Stimulated activated CD4-positive, alpha-beta T cell treated with anti-CD3 and anti-CD28 coated beads, Interleukin-2, amount 100 ng/mL, for 24 hours (primary cell): ENCODE measurements around the gene C16orf87.
"Not testable (repeated sequence)": the region's sequence is repeated elsewhere in the genome, so short reads cannot be mapped to it uniquely, and the experiment has no call there.

Experiments used
- DNase-seq, 2 donors: peaks; one replicate each; pipeline ENCODE4 v3.0.0-alpha.2; 2020

Gene C16orf87

GRCh38 chr16:46830902-46831647 is at the start of gene C16orf87:
C16orf87 (minus strand) TSS chr16:46831180; CDS start chr16:46831149, 31 bp downstream.
- peak; percentile 89 to 92 for DNase-seq

GRCh38 chr16:46875243-46875642 is 44.3 kb upstream of the C16orf87 start:
- DNase-seq: no peak

GRCh38 chr16:46873201-46873600 is 42.2 kb upstream of the C16orf87 start:
- DNase-seq: no peak

- no peak for DNase-seq
Measured at GRCh38 chr16:46871597-46871996, 40.6 kb upstream of the C16orf87 start.

GRCh38 chr16:46868891-46869290 is 37.9 kb upstream of the C16orf87 start:
- DNase-seq: not testable (repeated sequence)

GRCh38 chr16:46867486-46867885 is 36.5 kb upstream of the C16orf87 start:
- not testable (repeated sequence) for DNase-seq

GRCh38 chr16:46866286-46866685 is 35.3 kb upstream of the C16orf87 start:
- no peak for DNase-seq

GRCh38 chr16:46862555-46863447 is 31.8 kb upstream of the C16orf87 start:
- DNase-seq: no peak

GRCh38 chr16:46859719-46860152 is 28.8 kb upstream of the C16orf87 start:
- peak; percentile 33 to 58 for DNase-seq

- no peak for DNase-seq
Measured at GRCh38 chr16:46858151-46858550, 27.2 kb upstream of the C16orf87 start.

GRCh38 chr16:46857368-46857945 is 26.5 kb upstream of the C16orf87 start:
- DNase-seq: no peak

GRCh38 chr16:46855389-46855788 is 24.4 kb upstream of the C16orf87 start:
- no peak for DNase-seq

- DNase-seq: no peak
Measured at GRCh38 chr16:46854846-46855245, 23.9 kb upstream of the C16orf87 start.

GRCh38 chr16:46853713-46854443 is 22.9 kb upstream of the C16orf87 start:
- DNase-seq: peak; percentile 67 to 70

- no peak for DNase-seq
Measured at GRCh38 chr16:46852130-46852529, 21.1 kb upstream of the C16orf87 start.

GRCh38 chr16:46850619-46851555 is 19.9 kb upstream of the C16orf87 start:
- no peak for DNase-seq

- DNase-seq: no peak
Measured at GRCh38 chr16:46848768-46849764, 18.1 kb upstream of the C16orf87 start.

- DNase-seq: no peak
Measured at GRCh38 chr16:46845952-46846351, 15.0 kb upstream of the C16orf87 start.

GRCh38 chr16:46844771-46845170 is 13.8 kb upstream of the C16orf87 start:
- DNase-seq: no peak
